NOMO-1 (cell line): ENCODE results near the gene STXBP3.
"Not testable (repeated sequence)": the region's sequence is repeated elsewhere in the genome, so short reads cannot be mapped to it uniquely, and the experiment has no call there.

ENCODE experiments used
- DNase-seq, 2 experiments: peaks; one replicate each; lab custom pipeline; 2025; ENCODE audit not compliant: unreplicated experiment in 2 of 2; lab: John Stamatoyannopoulos, UW

The STXBP3 gene

DNA sequence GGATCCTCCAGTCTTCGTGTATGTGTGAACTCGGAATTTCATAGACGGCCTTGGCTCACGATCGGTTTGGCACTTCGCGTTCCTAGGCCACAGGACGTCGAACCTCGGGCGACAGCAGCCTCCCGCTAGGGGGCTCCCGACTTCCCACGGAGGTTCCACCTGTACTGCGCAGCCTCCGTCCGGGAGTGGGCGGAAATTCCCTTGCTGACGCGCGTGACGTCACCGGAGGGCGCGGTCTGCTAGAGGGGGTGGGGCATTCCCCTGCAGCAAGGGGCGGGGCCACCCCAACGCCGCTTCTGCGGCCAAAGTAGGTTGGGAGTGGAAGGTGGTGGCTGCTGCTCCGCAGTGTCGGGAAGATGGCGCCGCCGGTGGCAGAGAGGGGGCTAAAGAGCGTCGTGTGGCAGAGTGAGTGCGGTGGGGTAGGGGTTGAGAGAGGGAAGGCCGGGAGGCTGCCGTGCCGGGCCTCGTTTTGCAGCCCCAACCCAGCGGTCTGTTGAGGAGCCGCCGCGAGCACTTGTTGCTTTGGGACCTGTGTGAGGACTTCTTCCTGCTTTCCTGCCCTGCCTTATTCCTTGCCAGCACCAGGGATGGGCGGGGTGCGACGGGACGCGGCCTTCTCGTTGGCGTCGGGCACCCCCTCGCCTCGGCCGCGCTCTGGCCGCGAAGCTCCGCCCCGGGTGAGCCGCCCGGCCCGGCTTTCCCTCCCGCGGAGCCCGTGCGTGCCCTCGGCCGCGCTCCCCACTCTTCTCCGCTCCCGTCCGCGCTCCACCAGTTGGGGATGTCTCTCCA is at the start of gene STXBP3:
Gene STXBP3 (plus strand): TSS at position 293 of the 789 bp plus-strand sequence. CDS start 64 bp downstream, at position 357.
- peak; percentile 90 to 96 for DNase-seq

DNA sequence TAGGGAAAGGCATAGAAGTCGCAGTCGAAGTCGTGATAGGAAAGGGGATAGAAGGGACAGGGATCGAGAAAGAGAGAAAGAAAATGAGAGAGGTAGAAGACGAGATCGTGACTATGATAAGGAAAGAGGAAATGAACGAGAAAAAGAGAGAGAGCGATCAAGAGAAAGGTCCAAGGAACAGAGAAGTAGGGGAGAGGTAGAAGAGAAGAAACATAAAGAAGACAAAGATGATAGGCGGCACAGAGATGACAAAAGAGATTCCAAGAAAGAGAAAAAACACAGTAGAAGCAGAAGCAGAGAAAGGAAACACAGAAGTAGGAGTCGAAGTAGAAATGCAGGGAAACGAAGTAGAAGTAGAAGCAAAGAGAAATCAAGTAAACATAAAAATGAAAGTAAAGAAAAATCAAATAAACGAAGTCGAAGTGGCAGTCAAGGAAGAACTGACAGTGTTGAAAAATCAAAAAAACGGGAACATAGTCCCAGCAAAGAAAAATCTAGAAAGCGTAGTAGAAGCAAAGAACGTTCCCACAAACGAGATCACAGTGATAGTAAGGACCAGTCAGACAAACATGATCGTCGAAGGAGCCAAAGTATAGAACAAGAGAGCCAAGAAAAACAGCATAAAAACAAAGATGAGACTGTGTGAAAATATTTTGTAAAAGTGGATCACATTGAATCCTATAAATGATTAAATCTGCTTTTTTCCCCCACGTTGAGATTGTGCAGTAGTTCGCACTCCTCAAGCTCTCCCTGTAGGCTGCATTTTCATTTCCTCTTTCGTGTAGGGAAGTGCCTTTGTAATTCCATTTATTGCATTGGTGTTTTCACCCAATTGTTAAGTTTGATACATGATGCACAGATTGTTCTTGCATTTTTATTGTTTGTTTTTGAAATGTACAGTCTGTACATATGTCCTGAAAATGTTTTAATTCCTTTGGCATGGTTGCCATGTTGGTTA is 46.8 kb upstream of the STXBP3 start:
- DNase-seq, result peak in 1 of 2 experiments; percentile 72

DNA sequence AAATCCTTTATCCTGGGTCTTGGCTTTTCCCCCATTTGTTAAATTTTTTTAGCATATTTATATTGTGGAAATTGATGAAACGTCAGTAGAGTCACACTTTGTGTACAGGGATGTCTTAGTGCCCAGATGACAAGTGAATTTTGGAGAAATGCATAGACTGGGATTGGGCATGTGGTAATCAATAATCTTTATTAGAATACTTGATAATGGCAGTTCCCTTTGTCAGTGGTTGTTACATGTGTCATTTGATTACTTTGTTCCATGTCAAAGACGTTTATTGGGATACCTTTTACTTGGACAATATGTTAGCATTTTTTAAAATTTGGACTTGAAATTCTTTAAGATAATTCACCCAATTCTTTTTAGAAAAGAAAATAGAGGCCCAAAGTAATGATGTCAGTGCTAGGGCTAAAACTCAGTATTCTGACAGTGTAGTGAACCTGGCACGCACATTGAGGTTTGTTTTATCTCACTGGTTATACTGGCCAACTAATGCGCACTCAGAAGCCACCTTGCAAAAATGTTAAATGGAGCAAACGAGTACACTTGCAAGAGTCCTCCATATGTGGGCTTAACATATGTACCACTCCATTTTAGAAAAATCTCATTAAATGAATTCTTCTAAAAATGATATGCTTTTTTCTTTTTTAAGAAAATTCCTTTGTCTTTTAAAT is 45.2 kb upstream of the STXBP3 start:
- DNase-seq, result no peak

DNA sequence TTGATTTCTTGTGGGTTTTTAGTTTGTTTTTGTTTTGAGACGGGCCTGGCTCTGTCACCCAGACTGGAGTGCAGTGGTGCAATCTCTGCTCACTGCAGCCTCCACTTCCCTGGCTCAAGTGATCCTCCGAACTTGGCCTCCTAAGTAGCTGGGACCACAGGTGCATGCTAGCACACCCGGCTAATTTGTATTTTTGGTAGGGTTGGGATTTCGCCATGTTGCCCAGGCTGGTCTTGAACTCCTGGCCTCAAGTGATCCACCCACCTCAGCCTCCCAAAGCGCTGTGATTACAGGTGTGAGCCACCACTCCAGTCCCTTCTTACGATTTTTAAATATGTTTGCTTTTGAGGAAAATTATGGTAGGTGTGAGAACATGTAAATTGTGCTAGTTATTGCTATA is 44.4 kb upstream of the STXBP3 start:
- not testable (repeated sequence) for DNase-seq

DNA sequence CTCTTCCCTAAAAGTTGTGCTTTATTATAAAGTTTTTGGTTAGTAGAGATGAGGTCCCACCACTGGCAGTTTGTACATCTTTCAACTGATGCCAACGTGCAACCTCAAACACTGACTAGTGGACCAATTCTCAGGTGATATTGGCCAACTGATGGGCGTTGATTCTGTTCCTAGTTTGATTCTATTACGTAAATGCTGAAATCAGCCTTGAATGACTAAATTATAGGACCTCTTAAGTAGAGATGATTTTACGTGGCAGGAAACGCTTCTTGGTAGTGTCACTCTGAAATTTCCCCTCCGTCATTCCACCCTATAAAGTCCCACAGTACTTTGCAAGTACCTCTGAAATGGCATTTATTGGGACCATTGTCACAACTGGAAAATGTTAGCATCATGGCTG is 42.5 kb upstream of the STXBP3 start:
- peak in 1 of 2 experiments; percentile 59 for DNase-seq

DNA sequence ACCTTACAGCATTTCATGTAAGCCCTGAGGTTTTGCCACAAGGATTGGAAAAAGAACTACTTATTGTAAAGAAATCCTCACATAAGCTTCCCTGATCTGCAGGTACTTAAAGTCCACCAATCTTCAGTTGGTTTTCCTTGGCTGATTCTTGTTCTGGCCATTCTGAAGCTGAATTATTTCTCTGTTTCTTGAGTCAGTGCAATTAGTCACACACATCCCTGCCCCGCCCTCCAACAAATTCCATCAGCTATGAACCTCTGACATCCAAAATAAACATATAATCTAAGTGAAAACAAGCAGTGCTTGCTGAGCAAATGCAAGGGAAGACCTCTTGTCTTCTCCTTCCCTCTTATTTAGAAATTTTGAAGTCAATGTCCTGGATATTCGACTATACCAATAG is 42.0 kb upstream of the STXBP3 start:
- no peak for DNase-seq

DNA sequence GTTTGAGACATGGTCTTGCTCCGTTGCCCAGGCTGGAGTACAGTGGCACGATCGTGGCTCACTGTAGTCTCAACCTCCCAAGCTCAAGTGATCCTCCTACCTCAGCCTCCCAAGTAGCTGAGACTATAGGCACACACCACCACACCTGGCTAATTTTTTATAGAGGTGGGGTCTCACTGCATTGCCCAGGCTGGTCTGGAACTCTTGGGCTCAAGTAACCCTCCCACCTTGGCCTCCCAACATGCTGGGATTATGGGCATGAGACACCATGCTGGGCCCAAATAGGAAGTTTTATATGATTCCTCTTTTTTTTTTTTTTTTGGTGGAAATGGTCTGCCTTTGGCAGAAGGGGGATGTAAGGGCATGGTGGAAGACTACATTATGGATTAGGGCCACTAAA is 39.8 kb upstream of the STXBP3 start:
- DNase-seq, result no peak

GRCh38 chr1:108708691-108709660 is 37.5 kb upstream of the STXBP3 start:
- DNase-seq, result peak in 1 of 2 experiments; percentile 19

- DNase-seq, result no peak
These were observed 33.8 kb upstream of the STXBP3 start, which contains the start of gene FNDC7 for GRCh38 chr1:108712606-108713150. Gene FNDC7, plus strand, starts transcription at chr1:108712908. Its CDS starts 26 bp downstream, at chr1:108712934.

- no peak for DNase-seq
These were observed 30.5 kb upstream of the STXBP3 start for GRCh38 chr1:108715932-108716331.

DNA sequence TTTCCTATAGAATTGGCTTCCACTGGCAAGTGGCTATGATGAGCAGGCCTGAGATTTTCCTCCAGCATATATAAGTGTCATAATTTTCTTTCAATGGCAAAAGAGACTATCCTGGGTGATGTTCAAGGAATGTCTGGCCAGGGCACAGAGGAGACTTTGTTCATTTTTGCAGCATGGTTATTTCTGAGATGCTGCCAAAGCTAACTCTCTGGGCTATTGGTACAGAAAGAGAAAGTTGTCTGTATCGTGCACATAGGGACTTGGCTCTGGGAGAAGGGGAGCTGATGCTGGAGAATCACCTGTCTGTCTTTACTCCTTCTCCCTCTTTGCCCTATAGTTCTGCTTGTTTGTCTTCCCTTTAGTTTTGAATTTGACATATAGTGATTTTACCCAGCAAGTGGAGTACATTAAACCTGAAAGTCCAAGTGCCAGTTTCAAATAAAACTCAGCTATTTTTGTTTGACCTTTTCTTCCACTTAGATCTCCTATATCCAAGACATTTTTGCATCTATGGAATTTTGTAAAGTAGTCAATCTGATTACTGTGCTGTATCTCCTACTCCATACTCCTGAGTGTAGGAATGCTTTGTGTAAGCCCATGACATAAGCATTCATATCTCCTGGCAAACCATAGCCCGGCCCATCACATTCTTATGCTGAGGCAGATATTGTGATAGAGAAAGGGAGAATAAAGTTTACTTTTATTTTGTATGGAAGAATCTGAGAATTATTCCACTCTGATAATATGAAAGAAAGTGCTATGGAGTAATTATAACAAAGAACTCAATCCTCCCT is 29.8 kb upstream of the STXBP3 start:
- no peak for DNase-seq

DNA sequence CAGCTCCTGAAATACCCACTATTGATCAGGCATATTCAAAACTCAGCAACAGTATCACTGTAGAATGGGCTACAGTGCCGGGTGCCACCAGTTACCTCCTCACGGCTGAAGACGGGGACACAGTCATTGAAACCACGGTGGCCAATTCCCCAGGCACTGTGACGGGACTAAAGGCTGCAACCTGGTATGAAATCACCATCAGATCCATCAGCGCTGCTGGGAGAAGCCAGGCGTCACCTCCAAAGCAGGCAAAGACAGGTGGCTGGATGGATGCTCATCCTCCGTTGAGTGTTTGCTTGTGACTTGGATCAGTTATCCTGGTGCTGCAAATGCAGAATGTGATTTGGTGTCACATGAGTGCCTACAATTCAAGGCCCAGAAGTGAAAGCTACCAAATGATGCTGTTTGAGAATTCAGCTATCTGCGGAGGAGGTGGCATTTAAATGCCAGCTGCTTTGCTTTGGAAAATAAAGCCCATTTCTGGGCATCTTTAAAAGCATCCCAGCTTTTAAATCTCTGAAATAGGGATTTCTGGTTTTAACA is 28.6 kb upstream of the STXBP3 start:
- no peak for DNase-seq

DNA sequence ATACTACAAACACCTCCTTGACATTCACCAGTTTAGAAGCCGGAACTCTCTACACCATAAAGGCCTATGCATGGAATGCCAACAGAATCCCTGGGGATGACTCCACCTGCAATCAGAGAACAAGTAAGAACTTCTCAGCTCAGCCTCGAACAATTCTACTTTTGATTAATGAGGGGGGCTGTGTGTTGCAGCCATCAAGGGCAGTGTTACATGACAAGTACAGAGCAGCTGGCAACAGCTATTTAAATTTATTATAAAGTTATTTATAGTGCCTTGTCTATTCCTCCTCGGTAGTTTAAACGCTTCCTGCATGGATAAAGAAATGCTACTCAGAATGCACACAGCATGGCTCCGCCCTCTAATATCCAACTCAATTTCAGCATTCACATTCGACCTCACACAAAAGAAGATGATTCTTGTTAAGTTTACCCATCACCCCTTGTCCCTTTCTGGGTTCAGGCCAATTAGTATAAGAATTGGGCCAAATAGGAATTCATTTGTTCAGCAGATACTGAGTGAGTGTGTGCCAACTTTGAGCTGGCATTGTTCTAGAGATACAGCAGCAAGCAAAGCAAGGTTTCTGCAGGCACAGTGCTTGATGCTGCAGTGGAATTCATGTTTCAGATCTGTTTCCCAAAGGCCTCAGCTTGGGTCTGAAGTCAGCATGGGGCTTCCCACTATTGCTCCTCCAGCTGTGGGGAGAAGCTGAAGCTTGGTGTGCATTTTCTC is 27.4 kb upstream of the STXBP3 start:
- DNase-seq, result no peak

DNA sequence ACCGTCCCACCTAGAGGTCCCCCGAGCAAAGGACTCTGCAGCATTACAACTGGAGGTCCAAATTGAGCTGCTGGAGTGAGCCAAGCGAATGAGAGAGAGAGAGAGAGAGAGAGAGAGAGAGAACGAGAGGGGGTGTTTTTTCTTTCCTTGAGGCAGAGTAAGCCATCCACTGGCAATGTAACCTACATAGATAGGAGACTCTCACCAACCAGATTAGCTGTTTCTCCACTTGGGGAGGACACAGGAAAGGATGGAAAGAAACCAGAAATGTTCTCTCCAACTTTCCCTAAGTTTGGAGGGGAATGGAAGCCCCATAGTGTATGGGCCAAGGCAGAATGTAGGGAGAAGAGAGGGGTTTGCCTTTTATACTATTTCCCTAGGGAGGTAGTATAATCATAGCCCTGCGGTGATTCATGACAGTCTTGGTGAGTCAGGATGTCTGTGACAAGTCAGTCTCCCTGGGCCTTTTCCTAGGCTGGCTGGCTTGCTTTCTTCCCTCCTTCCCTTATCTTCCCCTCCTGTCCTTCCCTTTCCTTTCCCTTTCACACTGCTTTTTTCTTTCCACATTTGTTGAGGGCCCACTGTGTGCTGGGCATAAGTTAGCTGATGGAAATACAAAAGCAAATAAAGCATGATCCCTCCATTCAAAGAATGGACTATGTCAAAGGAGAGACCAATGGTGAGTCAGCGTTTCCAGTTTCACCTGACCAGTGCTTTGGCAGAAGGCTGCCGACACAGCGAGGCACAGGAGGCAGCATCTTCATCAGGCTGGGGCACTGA is 26.6 kb upstream of the STXBP3 start:
- DNase-seq, result no peak

GRCh38 chr1:108722292-108722691 is 24.2 kb upstream of the STXBP3 start:
- no peak for DNase-seq

- DNase-seq, result no peak
These were observed 20.6 kb upstream of the STXBP3 start for GRCh38 chr1:108725906-108726305.

DNA sequence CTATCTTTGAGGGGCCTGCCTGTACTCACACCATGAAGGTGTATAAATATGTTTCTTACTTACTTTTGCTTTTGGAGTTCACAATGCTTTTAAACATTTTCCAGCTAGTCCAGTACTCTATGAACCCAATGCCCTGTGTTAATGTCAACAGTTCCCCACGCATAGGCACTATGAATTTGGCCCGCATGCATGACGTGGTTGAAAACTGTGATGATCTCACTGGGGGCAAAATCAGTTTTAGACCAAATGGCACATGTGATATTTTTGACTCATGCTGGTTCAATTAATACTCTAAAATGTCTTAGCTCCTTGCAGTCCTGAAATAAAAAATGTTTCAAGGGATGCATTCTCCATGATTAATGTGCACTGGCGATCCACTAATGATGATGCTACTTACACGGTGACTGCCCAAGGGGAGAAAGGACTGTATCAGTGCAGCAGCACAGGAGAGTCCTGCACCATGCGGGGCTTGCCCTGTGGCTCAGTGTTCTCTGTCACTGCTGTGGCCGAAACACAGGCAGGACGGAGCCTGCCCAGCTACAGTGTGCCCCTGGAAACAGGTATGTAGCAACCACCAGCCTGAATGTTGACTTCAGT is 18.0 kb upstream of the STXBP3 start:
- no peak for DNase-seq
